Osteoblast (primary cell): ENCODE data around the gene KRT1. TPM values are rescaled to one million over a fixed set of nuclear protein-coding genes. Genes with fewer than 3 reads are reported as not detected.

Experiments used
- DNase-seq: peaks from one replicate; pipeline ENCODE4 v3.0.0; 2011; ENCODE audit warnings: low spot score, mixed read lengths; ENCODE audit not compliant: insufficient read length; ENCODE audit errors: missing footprints
- H2AFZ ChIP-seq: 2 replicates; pipeline ENCODE4 v1.6.0; 2011; ENCODE audit warnings: mild to moderate bottlenecking, low read length
- H3K27ac ChIP-seq: 2 replicates; pipeline ENCODE4 v1.5.1; 2011; ENCODE audit warnings: mild to moderate bottlenecking, low read depth, low read length, moderate library complexity
- H3K27me3 ChIP-seq: 2 replicates; pipeline ENCODE4 v1.6.0; 2012; ENCODE audit warnings: mild to moderate bottlenecking, control low read depth, inconsistent platforms, low read length, moderate library complexity; ENCODE audit not compliant: insufficient read depth
- H3K36me3 ChIP-seq: 2 replicates; pipeline ENCODE4 v1.5.1; 2011; ENCODE audit warnings: mild to moderate bottlenecking, low read length, control low read depth, moderate library complexity; ENCODE audit not compliant: insufficient read depth
- H3K4me1 ChIP-seq: 2 replicates; pipeline ENCODE4 v1.5.1; 2011; ENCODE audit warnings: mild to moderate bottlenecking, low read length, control low read depth, moderate library complexity; ENCODE audit not compliant: insufficient read depth
- H3K4me2 ChIP-seq: 2 replicates; pipeline ENCODE4 v1.6.0; 2011; ENCODE audit warnings: mild to moderate bottlenecking, low read length; ENCODE audit not compliant: insufficient read depth
- H3K4me3 ChIP-seq: fragments of 200-600 bp; sonication (generic); 3 replicates; pipeline ENCODE4 v1.5.1; 2012; ENCODE audit warnings: mild to moderate bottlenecking, low read length, inconsistent platforms; ENCODE audit not compliant: insufficient read depth
- H3K79me2 ChIP-seq: 2 replicates; pipeline ENCODE4 v1.6.0; 2012; ENCODE audit warnings: mild to moderate bottlenecking, low read length, control low read depth, inconsistent platforms; ENCODE audit not compliant: insufficient read depth
- H3K9me3 ChIP-seq: 2 replicates; pipeline ENCODE4 v1.5.1; 2011; ENCODE audit warnings: low read depth, low read length, control low read depth
- H4K20me1 ChIP-seq: 2 replicates; pipeline ENCODE4 v1.6.0; 2012; ENCODE audit warnings: mild to moderate bottlenecking, low read length, control low read depth; ENCODE audit not compliant: insufficient read depth
- CTCF ChIP-seq: IDR thresholded peaks from 2 replicates; pipeline ENCODE4 v1.5.1; 2011; ENCODE audit warnings: mild to moderate bottlenecking, low read depth, low read length, moderate library complexity; ENCODE audit errors: extremely low read depth
- total RNA-seq: library from RNA; depleted of rRNA; stranded (reverse); fragments of >200 nt; gene quantifications from 2 replicates; pipeline ENCODE4 v1.2.3, GENCODE V29; 2012

KRT1 gene
- not detected in 2 replicates for total RNA-seq

- Histone ChIP-seq H3K4me2 (no peak within 1 kb of the TSS), H3K27ac (no peak within 1 kb of the TSS), H3K4me3 (no peak within 1 kb of the TSS), H3K9me3 (no peaks in the 10 kb centered on the region), H3K4me1 (no peaks in the 10 kb centered on the region), H4K20me1 (no peaks in the 10 kb centered on the region), H3K36me3 (no peaks in the 10 kb centered on the region), H2AFZ (no peak within 1 kb of the TSS), H3K79me2 (no peaks in the 10 kb centered on the region), H3K27me3 (peaks cover 53% of the 10 kb centered on the region)
- no peak for TF ChIP-seq CTCF
- no peak for DNase-seq
These were observed at the start of gene KRT1 for GRCh38 chr12:52680363-52680762. TSS of gene KRT1 (minus strand) at chr12:52680407. CDS start at chr12:52680348, 59 bp downstream.

GRCh38 chr12:52729147-52729546 lies 48.9 kb upstream of the KRT1 start:
- H3K36me3 ChIP-seq: no peaks in the 10 kb centered on the region
- H3K4me3 ChIP-seq: no peak overlapping the region
- H3K4me1 ChIP-seq: no peaks in the 10 kb centered on the region
- TF ChIP-seq CTCF: no peak
- no peak for DNase-seq
- no peak overlapping the region for H2AFZ ChIP-seq
- H3K9me3 ChIP-seq: no peaks in the 10 kb centered on the region
- H3K27ac ChIP-seq: no peak overlapping the region
- H3K4me2 ChIP-seq: no peak overlapping the region
- no peaks in the 10 kb centered on the region for H3K79me2 ChIP-seq
- peaks cover 18% of the 10 kb centered on the region for H3K27me3 ChIP-seq
- peaks cover 3% of the 10 kb centered on the region for H4K20me1 ChIP-seq

GRCh38 chr12:52728374-52728773 lies 48.2 kb upstream of the KRT1 start:
- Histone ChIP-seq H3K36me3 (no peaks in the 10 kb centered on the region), H2AFZ (no peak overlapping the region), H3K4me1 (no peaks in the 10 kb centered on the region), H3K9me3 (no peaks in the 10 kb centered on the region), H4K20me1 (peaks cover 3% of the 10 kb centered on the region), H3K27me3 (peaks cover 18% of the 10 kb centered on the region), H3K27ac (no peak overlapping the region), H3K4me2 (no peak overlapping the region), H3K79me2 (no peaks in the 10 kb centered on the region), H3K4me3 (no peak overlapping the region)
- no peak for TF ChIP-seq CTCF
- DNase-seq: no peak

GRCh38 chr12:52727037-52727436 lies 46.8 kb upstream of the KRT1 start:
- Histone ChIP-seq H3K79me2 (no peaks in the 10 kb centered on the region), H3K27ac (no peak overlapping the region), H2AFZ (no peak overlapping the region), H3K9me3 (no peaks in the 10 kb centered on the region), H4K20me1 (peaks cover 3% of the 10 kb centered on the region), H3K4me2 (no peak overlapping the region), H3K27me3 (peaks cover 22% of the 10 kb centered on the region), H3K4me1 (no peaks in the 10 kb centered on the region), H3K36me3 (no peaks in the 10 kb centered on the region), H3K4me3 (no peak overlapping the region)
- no peak for TF ChIP-seq CTCF
- DNase-seq: no peak
